GM12878 (cell line): ENCODE data around the gene RNF223. TPM values are rescaled to one million over a fixed set of nuclear protein-coding genes. Genes with fewer than 3 reads are reported as not detected.

Experiments
- BCL3 ChIP-seq: IDR thresholded peaks from 2 replicates; pipeline ENCODE4 v1.6.1; 2011; ENCODE audit warnings: borderline replicate concordance, low read depth, mild to moderate bottlenecking, moderate library complexity, low read length; ENCODE audit not compliant: insufficient read depth, poor library complexity, severe bottlenecking
- BRCA1 ChIP-seq: IDR thresholded peaks from 2 replicates; pipeline ENCODE4 v1.6.1; 2011; ENCODE audit warnings: low read depth, low read length, improper control_type of control experiment
- CBX5 ChIP-seq: sonication (generic); IDR thresholded peaks from 2 replicates; pipeline ENCODE4 v1.6.1; 2016; ENCODE audit warnings: low read depth, moderate library complexity, mild to moderate bottlenecking, inconsistent platforms
- CREB1 ChIP-seq: IDR thresholded peaks from 2 replicates; pipeline ENCODE4 v1.6.1; 2012; ENCODE audit warnings: low read depth, mild to moderate bottlenecking, inconsistent platforms
- CTCF ChIP-seq, 3 experiments: IDR thresholded peaks in 2 of 3; conservative IDR thresholded peaks in 1 of 3; 2 replicates each; pipeline ENCODE4 v1.5.1; 2011; ENCODE audit warnings: low read depth in 3 of 3, low read length in 3 of 3, mild to moderate bottlenecking in 3 of 3, control low read depth in 2 of 3, moderate library complexity in 2 of 3, inconsistent platforms in 1 of 3, mixed read lengths in 1 of 3; ENCODE audit not compliant: control insufficient read depth in 2 of 3, insufficient read depth in 1 of 3; ENCODE audit errors: extremely low read depth in 1 of 3
- E4F1 ChIP-seq: fragments of 450-650 bp; IDR thresholded peaks from 2 replicates; pipeline ENCODE4 v1.6.1; 2018; ENCODE audit warnings: borderline replicate concordance, mild to moderate bottlenecking; ENCODE audit not compliant: partially characterized antibody
- ESRRA ChIP-seq: IDR thresholded peaks from 2 replicates; pipeline ENCODE4 v1.6.1; 2012; ENCODE audit warnings: mild to moderate bottlenecking, low read length, improper control_type of control experiment
- FOXM1 ChIP-seq: IDR thresholded peaks from 2 replicates; pipeline ENCODE4 v1.6.1; 2012; ENCODE audit warnings: low read depth, mild to moderate bottlenecking, inconsistent platforms, low read length, moderate library complexity
- HDAC2 ChIP-seq: fragments of 200-600 bp; sonication (generic); IDR thresholded peaks from 2 replicates; pipeline ENCODE4 v1.6.1; 2017
- HSF1 ChIP-seq: fragments of 150-350 bp; IDR thresholded peaks from 2 replicates; pipeline ENCODE4 v1.6.1; 2014; ENCODE audit warnings: mild to moderate bottlenecking, low read depth, low read length
- IRF4 ChIP-seq: IDR thresholded peaks from 2 replicates; pipeline ENCODE4 v1.6.1; 2011; ENCODE audit warnings: low read depth, low read length
- MAX ChIP-seq: IDR thresholded peaks from 2 replicates; pipeline ENCODE4 v1.6.1; 2012; ENCODE audit warnings: low read depth, low read length, improper control_type of control experiment
- MXI1 ChIP-seq: fragments of 150-350 bp; IDR thresholded peaks from 2 replicates; pipeline ENCODE4 v1.6.1; 2011; ENCODE audit warnings: low read depth, mild to moderate bottlenecking, inconsistent platforms, low read length, improper control_type of control experiment
- NR2F1 ChIP-seq: fragments of 450-650 bp; conservative IDR thresholded peaks from 2 replicates; pipeline ENCODE4 v1.6.1; 2017; ENCODE audit warnings: mild to moderate bottlenecking
- PML ChIP-seq: IDR thresholded peaks from 2 replicates; pipeline ENCODE4 v1.6.1; 2012; ENCODE audit warnings: low read length, inconsistent platforms
- POLR2AphosphoS2 ChIP-seq: IDR thresholded peaks from 2 replicates; pipeline ENCODE4 v1.6.1; 2011; ENCODE audit warnings: low read depth, mild to moderate bottlenecking, low read length, improper control_type of control experiment, moderate library complexity
- PRDM15 ChIP-seq: fragments of 450-650 bp; formaldehyde crosslinking; IDR thresholded peaks from 2 replicates; pipeline ENCODE4 v1.4.0; 2020; ENCODE audit warnings: mild to moderate bottlenecking, moderate library complexity
- RAD51 ChIP-seq: fragments of 450-650 bp; IDR thresholded peaks from 2 replicates; pipeline ENCODE4 v1.6.1; 2016; ENCODE audit warnings: moderate library complexity, mild to moderate bottlenecking, inconsistent platforms
- RUNX3 ChIP-seq: IDR thresholded peaks from 2 replicates; pipeline ENCODE4 v1.6.1; 2012; ENCODE audit warnings: low read length, inconsistent platforms
- TBL1XR1 ChIP-seq: IDR thresholded peaks from 2 replicates; pipeline ENCODE4 v1.6.1; 2012; ENCODE audit warnings: low read depth, low read length, improper control_type of control experiment
- polyA plus RNA-seq, 11 experiments: library from polyadenylated mRNA; depleted of rRNA in 4 of 11; unstranded in 6 of 11; stranded (reverse) in 5 of 11; fragments of >200 nt; fragmentation: Nextera tagmentation in 4 of 11; fragmentation: Illumina TruSeq in 1 of 11; extraction: Ambion mirVana in 4 of 11; extraction: Trizol in 1 of 11; gene quantifications; 1 replicate in 1 of 11; 2 replicates in 10 of 11; pipeline versions ENCODE4 v1.2.1 to v1.2.3, GENCODE V29; 2011 to 2016; ENCODE audit warnings: inconsistent platforms in 2 of 11, missing spikeins in 2 of 11, low read depth in 1 of 11
- total RNA-seq, 4 experiments: library from RNA; depleted of rRNA in 3 of 4; stranded (reverse); fragments of >200 nt in 3 of 4; fragmentation: Illumina TruSeq in 1 of 4; extraction: Trizol in 1 of 4; gene quantifications; 2 replicates each; pipeline versions ENCODE4 v1.2.1 to v1.2.3, GENCODE V29; 2013 to 2021

The RNF223 gene
- total and polyA plus RNA-seq, 10 of the 15 experiments (the other 5 are each of a cell fraction or from before 2014, with no cell fraction given), result 0.06 TPM; not detected in 9

- TF ChIP-seq PRDM15 (CRISPR knock-in tag) (no peak), POLR2AphosphoS2 (no peak), PML (no peak), RAD51 (no peak), ESRRA (no peak), FOXM1 (no peak), IRF4 (no peak), CTCF (IDR thresholded peaks at IDR 0.05 in 2 of 3, conservative IDR thresholded peaks at IDR 0.05 in 1 of 3; ENCODE audit: control insufficient read depth in 2 of 3, extremely low read depth in 1 of 3, insufficient read depth in 1 of 3, low read depth in 3 of 3, low read length in 3 of 3) (peak; percentile 80 to 97 (median 84)), MAX (peak; percentile 61; the same call in 1 of the 2 replicates), CREB1 (peak; percentile 88), HDAC2 (no peak), CBX5 (no peak), HSF1 (no peak), E4F1 (no peak), BCL3 (no peak), RUNX3 (peak; percentile 59), MXI1 (no peak), TBL1XR1 (peak; percentile 52; the same call in 1 of the 2 replicates), BRCA1 (no peak), NR2F1 (peak; percentile 72)
Measured at GRCh38 chr1:1033009-1033587, 41.0 kb downstream of the RNF223 start (continued).
